Endothelial cell of umbilical vein (primary cell): ENCODE data around the gene CENPL.

Experiments used
- EZH2 ChIP-seq: IDR thresholded peaks from 2 replicates; pipeline ENCODE4 v1.6.1; 2012; ENCODE audit warnings: borderline replicate concordance, low read depth, mild to moderate bottlenecking, moderate library complexity, low read length, inconsistent platforms; ENCODE audit not compliant: severe bottlenecking
- FOS ChIP-seq: IDR thresholded peaks from 2 replicates; pipeline ENCODE4 v1.6.1; 2011; ENCODE audit warnings: mild to moderate bottlenecking, low read length, moderate library complexity, borderline replicate concordance; ENCODE audit not compliant: insufficient read depth
- JUN ChIP-seq: IDR thresholded peaks from 2 replicates; pipeline ENCODE4 v1.6.1; 2011; ENCODE audit warnings: borderline replicate concordance, low read depth; ENCODE audit not compliant: insufficient read length, insufficient read depth
- POLR2A ChIP-seq: IDR thresholded peaks from 2 replicates; pipeline ENCODE4 v1.6.1; 2012; ENCODE audit warnings: low read depth, mild to moderate bottlenecking, control low read depth, low read length
- POLR2AphosphoS5 ChIP-seq: IDR thresholded peaks from 2 replicates; pipeline ENCODE4 v1.6.1; 2012; ENCODE audit warnings: low read depth, mild to moderate bottlenecking, control low read depth, low read length, moderate library complexity; ENCODE audit not compliant: insufficient read depth
- TF ChIP-seq, protein P1 (sequence below), 2 donors: IDR thresholded peaks; 1 replicate in 1 of 2; 2 replicates in 1 of 2; pipeline ENCODE4 v1.5.1; 2011; ENCODE audit warnings: low read length in 2 of 2, mild to moderate bottlenecking in 2 of 2, moderate library complexity in 2 of 2, control low read depth in 1 of 2, inconsistent platforms in 1 of 2, low read depth in 1 of 2; ENCODE audit not compliant: insufficient read depth in 1 of 2; ENCODE audit errors: extremely low read depth in 1 of 2
- TF ChIP-seq, protein P2 (sequence below): IDR thresholded peaks from 2 replicates; pipeline ENCODE4 v1.6.1; 2011; ENCODE audit not compliant: insufficient read depth, insufficient read length

DNA sequence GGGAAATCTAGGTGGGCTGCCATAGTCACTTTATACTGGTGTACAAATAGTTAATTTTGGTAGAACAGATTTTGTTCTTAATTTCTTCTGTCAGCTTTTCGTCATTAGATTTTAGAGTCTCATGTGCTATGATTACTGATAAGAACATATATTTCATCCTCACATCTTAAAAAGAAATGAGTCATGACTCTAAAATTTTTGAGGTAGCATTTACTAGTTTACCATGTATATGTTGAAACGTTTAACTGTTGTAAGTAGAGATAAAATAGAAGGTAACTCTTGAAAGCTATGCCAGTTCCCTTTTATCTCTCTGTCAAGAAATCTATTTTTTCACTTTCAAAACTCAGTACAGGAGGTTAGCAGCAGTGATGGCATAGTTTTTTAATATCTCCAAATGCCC, 56.5 kb downstream of the CENPL start:
- no peak for TF ChIP-seq POLR2A
- TF ChIP-seq, protein P1, sequence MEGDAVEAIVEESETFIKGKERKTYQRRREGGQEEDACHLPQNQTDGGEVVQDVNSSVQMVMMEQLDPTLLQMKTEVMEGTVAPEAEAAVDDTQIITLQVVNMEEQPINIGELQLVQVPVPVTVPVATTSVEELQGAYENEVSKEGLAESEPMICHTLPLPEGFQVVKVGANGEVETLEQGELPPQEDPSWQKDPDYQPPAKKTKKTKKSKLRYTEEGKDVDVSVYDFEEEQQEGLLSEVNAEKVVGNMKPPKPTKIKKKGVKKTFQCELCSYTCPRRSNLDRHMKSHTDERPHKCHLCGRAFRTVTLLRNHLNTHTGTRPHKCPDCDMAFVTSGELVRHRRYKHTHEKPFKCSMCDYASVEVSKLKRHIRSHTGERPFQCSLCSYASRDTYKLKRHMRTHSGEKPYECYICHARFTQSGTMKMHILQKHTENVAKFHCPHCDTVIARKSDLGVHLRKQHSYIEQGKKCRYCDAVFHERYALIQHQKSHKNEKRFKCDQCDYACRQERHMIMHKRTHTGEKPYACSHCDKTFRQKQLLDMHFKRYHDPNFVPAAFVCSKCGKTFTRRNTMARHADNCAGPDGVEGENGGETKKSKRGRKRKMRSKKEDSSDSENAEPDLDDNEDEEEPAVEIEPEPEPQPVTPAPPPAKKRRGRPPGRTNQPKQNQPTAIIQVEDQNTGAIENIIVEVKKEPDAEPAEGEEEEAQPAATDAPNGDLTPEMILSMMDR (IDR thresholded peaks at IDR 0.05; ENCODE audit: extremely low read depth in 1 of 2, insufficient read depth in 1 of 2, low read depth in 1 of 2, low read length in 2 of 2), result no peak
- TF ChIP-seq, protein P2, sequence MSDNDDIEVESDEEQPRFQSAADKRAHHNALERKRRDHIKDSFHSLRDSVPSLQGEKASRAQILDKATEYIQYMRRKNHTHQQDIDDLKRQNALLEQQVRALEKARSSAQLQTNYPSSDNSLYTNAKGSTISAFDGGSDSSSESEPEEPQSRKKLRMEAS, result no peak
- TF ChIP-seq EZH2, result no peak
- no peak for TF ChIP-seq JUN
- TF ChIP-seq FOS, result no peak
- TF ChIP-seq POLR2AphosphoS5, result no peak
